Sigmoid colon (tissue), 4 donors: ENCODE measurements around the gene ACSM5.

ENCODE experiments used
- CTCF ChIP-seq, 4 experiments: fragments of 450-650 bp in 3 of 4; fragments of 200-600 bp in 1 of 4; IDR thresholded peaks; one replicate each; pipeline ENCODE4 v1.5.1; 2016 to 2019; ENCODE audit warnings: antibody characterized with exemption in 4 of 4, mild to moderate bottlenecking in 3 of 4, moderate library complexity in 2 of 4
- POLR2A ChIP-seq, 2 donors: fragments of 450-650 bp; IDR thresholded peaks; one replicate each; pipeline ENCODE4 v1.6.1; 2016; ENCODE audit warnings: antibody characterized with exemption in 2 of 2, mild to moderate bottlenecking in 2 of 2, moderate library complexity in 2 of 2
- POLR2AphosphoS5 ChIP-seq, 4 donors: sonication (generic); formaldehyde crosslinking; IDR thresholded peaks; one replicate each; pipeline ENCODE4 v1.6.1; 2017; ENCODE audit warnings: antibody characterized with exemption in 4 of 4

- no peak for TF ChIP-seq CTCF (IDR thresholded peaks at IDR 0.05)
- no peak for TF ChIP-seq POLR2AphosphoS5 (IDR thresholded peaks at IDR 0.05)
- TF ChIP-seq POLR2A (IDR thresholded peaks at IDR 0.05), result no peak
Measured at GRCh38 chr16:20364051-20364450, 45.3 kb upstream of the ACSM5 start.
